ENCODE measurements around the gene SHF. TPM values are rescaled to one million over a fixed set of nuclear protein-coding genes. Genes with fewer than 3 reads are reported as not detected.

Gene SHF
- total and polyA plus RNA-seq, 2 of the 8 experiments (the other 6 are each of a cell fraction or from before 2014, with no cell fraction given), result 13.1 to 26.7 TPM

DNA sequence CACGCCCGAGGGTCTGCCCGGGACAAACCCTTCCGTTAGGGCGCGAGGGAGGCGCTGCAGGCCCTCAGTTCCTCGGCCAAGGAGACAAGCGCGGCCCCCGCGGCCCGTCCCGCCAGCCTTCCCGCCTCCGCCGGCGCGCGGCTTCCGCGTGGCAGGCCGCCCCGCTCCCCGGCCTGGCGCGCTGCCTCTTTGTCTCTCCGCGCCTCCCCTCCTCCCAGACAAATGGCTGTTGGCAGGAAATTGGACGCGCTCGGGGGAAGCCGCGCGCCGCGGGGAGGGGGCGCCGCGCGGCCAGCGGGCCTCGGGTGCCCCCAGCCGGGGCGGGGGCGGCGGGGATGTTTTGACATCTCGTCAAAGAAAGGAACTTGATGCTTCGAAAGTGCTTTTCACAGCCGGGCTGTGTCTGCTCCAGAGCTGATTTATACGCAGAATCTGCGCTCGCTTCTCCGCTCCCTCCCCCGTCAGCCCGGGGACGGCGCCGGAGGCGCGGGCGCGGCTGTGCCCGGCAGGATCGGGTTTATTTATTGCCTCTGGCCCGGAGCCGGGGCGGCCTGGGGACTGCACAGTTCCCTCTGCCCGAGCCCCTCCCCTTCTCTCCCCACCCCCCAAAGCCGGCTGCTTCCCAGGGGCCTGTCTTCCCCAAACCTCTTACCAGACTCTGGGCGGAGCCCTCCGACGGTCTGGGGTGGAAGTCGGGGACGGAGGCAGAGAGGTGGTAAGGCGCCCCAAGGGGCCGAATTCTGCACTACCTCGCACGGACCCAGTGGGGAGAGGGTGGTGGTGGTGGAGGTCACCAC, 20.7 kb downstream of the SHF start (continued):
- TF ChIP-seq GTF2F1 (IDR thresholded peaks at IDR 0.05; ENCODE audit: borderline replicate concordance, low read depth, low read length), result no peak
